Measurements from ENCODE around the gene LRRC2.

DNA sequence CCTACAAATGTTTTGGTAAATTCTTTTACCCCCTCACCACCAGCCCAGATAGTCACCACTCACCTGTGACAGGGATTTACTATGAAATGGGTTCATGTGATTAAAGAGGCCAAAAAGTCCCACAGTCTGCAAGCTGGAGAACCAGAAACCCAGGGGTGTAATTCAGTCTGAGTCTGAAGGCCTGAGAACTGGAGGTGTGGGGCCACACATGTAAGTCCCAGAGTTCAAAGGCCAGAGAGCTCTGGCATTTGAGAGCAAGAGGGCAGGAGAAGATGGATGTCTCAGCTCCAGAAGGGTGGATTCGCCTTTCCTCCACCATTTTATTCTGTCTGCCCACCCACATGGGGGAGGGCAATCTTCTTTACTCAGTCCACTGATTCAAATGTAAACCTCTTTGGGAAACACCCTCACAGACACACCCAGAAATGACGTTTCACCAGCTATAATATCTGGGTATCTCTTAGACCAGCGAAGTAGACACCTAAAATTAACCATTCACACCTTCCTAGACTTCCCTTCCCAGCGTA, 56.4 kb downstream of the LRRC2 start:
- TF ChIP-seq CTCF (IDR thresholded peaks at IDR 0.05; ENCODE audit: insufficient read depth, low read length) (no peak), REST (IDR thresholded peaks at IDR 0.05; ENCODE audit: insufficient replicate concordance, low read depth) (no peak)

Data from HL-60 (cell line).